ENCODE measurements around the gene AQP5.
A peak's percentile ranks its signal among the peaks of the same experiment; 100 is the strongest.

Gene AQP5

GRCh38 chr12:49936925-49937324, 24.7 kb upstream of the AQP5 start:
- no peaks in the 10 kb centered on the region for H3K27me3 ChIP-seq (ENCODE audit: control insufficient read depth, insufficient read depth, low read length)

GRCh38 chr12:49937639-49938300, 23.9 kb upstream of the AQP5 start:
- Histone ChIP-seq H3K9me3 (ENCODE audit: control insufficient read depth, low read length) (no peaks in the 10 kb centered on the region), H3K27me3 (ENCODE audit: control insufficient read depth, insufficient read depth, low read length) (no peaks in the 10 kb centered on the region), H3K36me3 (ENCODE audit: control insufficient read depth, insufficient read depth, low read length) (no peaks in the 10 kb centered on the region), H3K4me1 (ENCODE audit: control insufficient read depth, insufficient read depth, low read length) (peaks cover 7% of the 10 kb centered on the region), H3K4me3 (ENCODE audit: low read length) (no peak overlapping the region), H3K9ac (ENCODE audit: low read length) (no peak overlapping the region)

More at GRCh38 chr12:49936925-49937324, 24.7 kb upstream of the AQP5 start:
- H3K36me3 ChIP-seq (ENCODE audit: control insufficient read depth, insufficient read depth, low read length), result no peaks in the 10 kb centered on the region
- H3K9ac ChIP-seq (ENCODE audit: low read length), result no peak overlapping the region
- H3K4me3 ChIP-seq (ENCODE audit: low read length), result no peak overlapping the region
- peaks cover 7% of the 10 kb centered on the region for H3K4me1 ChIP-seq (ENCODE audit: control insufficient read depth, insufficient read depth, low read length)
- no peaks in the 10 kb centered on the region for H3K9me3 ChIP-seq (ENCODE audit: control insufficient read depth, low read length)

- Histone ChIP-seq H3K4me1 (ENCODE audit: control insufficient read depth, insufficient read depth, low read length) (peaks cover 15% of the 10 kb centered on the region), H3K9ac (ENCODE audit: low read length) (peak overlapping the region; percentile 7), H3K27me3 (ENCODE audit: control insufficient read depth, insufficient read depth, low read length) (no peaks in the 10 kb centered on the region), H3K36me3 (ENCODE audit: control insufficient read depth, insufficient read depth, low read length) (no peaks in the 10 kb centered on the region), H3K9me3 (ENCODE audit: control insufficient read depth, low read length) (no peaks in the 10 kb centered on the region), H3K4me3 (ENCODE audit: low read length) (no peak overlapping the region)
Observed at GRCh38 chr12:49939307-49939706, 22.4 kb upstream of the AQP5 start.

GRCh38 chr12:49939707-49940106, 22.0 kb upstream of the AQP5 start:
- H3K9me3 ChIP-seq (ENCODE audit: control insufficient read depth, low read length), result no peaks in the 10 kb centered on the region
- no peak overlapping the region for H3K4me3 ChIP-seq (ENCODE audit: low read length)
- H3K36me3 ChIP-seq (ENCODE audit: control insufficient read depth, insufficient read depth, low read length), result no peaks in the 10 kb centered on the region
- no peaks in the 10 kb centered on the region for H3K27me3 ChIP-seq (ENCODE audit: control insufficient read depth, insufficient read depth, low read length)
- peaks cover 15% of the 10 kb centered on the region for H3K4me1 ChIP-seq (ENCODE audit: control insufficient read depth, insufficient read depth, low read length)
- H3K9ac ChIP-seq (ENCODE audit: low read length), result peak overlapping the region; percentile 7

- H3K9me3 ChIP-seq (ENCODE audit: control insufficient read depth, low read length), result no peaks in the 10 kb centered on the region
- H3K36me3 ChIP-seq (ENCODE audit: control insufficient read depth, insufficient read depth, low read length), result no peaks in the 10 kb centered on the region
- peaks cover 24% of the 10 kb centered on the region for H3K4me1 ChIP-seq (ENCODE audit: control insufficient read depth, insufficient read depth, low read length)
- H3K4me3 ChIP-seq (ENCODE audit: low read length), result no peak overlapping the region
- H3K27me3 ChIP-seq (ENCODE audit: control insufficient read depth, insufficient read depth, low read length), result no peaks in the 10 kb centered on the region
- no peak overlapping the region for H3K9ac ChIP-seq (ENCODE audit: low read length)
Observed at GRCh38 chr12:49941556-49942511, 19.8 kb upstream of the AQP5 start.

- Histone ChIP-seq H3K4me3 (ENCODE audit: low read length) (no peak overlapping the region), H3K36me3 (ENCODE audit: control insufficient read depth, insufficient read depth, low read length) (no peaks in the 10 kb centered on the region), H3K27me3 (ENCODE audit: control insufficient read depth, insufficient read depth, low read length) (no peaks in the 10 kb centered on the region), H3K4me1 (ENCODE audit: control insufficient read depth, insufficient read depth, low read length) (peaks cover 24% of the 10 kb centered on the region), H3K9ac (ENCODE audit: low read length) (no peak overlapping the region), H3K9me3 (ENCODE audit: control insufficient read depth, low read length) (no peaks in the 10 kb centered on the region)
Observed at GRCh38 chr12:49942512-49942893, 19.2 kb upstream of the AQP5 start.

GRCh38 chr12:49942921-49943624, 18.6 kb upstream of the AQP5 start:
- Histone ChIP-seq H3K4me1 (ENCODE audit: control insufficient read depth, insufficient read depth, low read length) (peaks cover 24% of the 10 kb centered on the region), H3K9ac (ENCODE audit: low read length) (no peak overlapping the region), H3K4me3 (ENCODE audit: low read length) (no peak overlapping the region), H3K9me3 (ENCODE audit: control insufficient read depth, low read length) (no peaks in the 10 kb centered on the region), H3K27me3 (ENCODE audit: control insufficient read depth, insufficient read depth, low read length) (no peaks in the 10 kb centered on the region), H3K36me3 (ENCODE audit: control insufficient read depth, insufficient read depth, low read length) (no peaks in the 10 kb centered on the region)

GRCh38 chr12:49943625-49943960, 18.1 kb upstream of the AQP5 start:
- Histone ChIP-seq H3K4me1 (ENCODE audit: control insufficient read depth, insufficient read depth, low read length) (peaks cover 24% of the 10 kb centered on the region), H3K27me3 (ENCODE audit: control insufficient read depth, insufficient read depth, low read length) (no peaks in the 10 kb centered on the region), H3K9ac (ENCODE audit: low read length) (no peak overlapping the region), H3K4me3 (ENCODE audit: low read length) (no peak overlapping the region), H3K36me3 (ENCODE audit: control insufficient read depth, insufficient read depth, low read length) (no peaks in the 10 kb centered on the region), H3K9me3 (ENCODE audit: control insufficient read depth, low read length) (no peaks in the 10 kb centered on the region)

- Histone ChIP-seq H3K27me3 (ENCODE audit: control insufficient read depth, insufficient read depth, low read length) (no peaks in the 10 kb centered on the region), H3K9me3 (ENCODE audit: control insufficient read depth, low read length) (no peaks in the 10 kb centered on the region), H3K4me3 (ENCODE audit: low read length) (no peak overlapping the region), H3K9ac (ENCODE audit: low read length) (no peak overlapping the region), H3K36me3 (ENCODE audit: control insufficient read depth, insufficient read depth, low read length) (no peaks in the 10 kb centered on the region), H3K4me1 (ENCODE audit: control insufficient read depth, insufficient read depth, low read length) (peaks cover 24% of the 10 kb centered on the region)
Observed at GRCh38 chr12:49944046-49944445, 17.6 kb upstream of the AQP5 start.

- Histone ChIP-seq H3K36me3 (ENCODE audit: control insufficient read depth, insufficient read depth, low read length) (no peaks in the 10 kb centered on the region), H3K27me3 (ENCODE audit: control insufficient read depth, insufficient read depth, low read length) (no peaks in the 10 kb centered on the region), H3K9me3 (ENCODE audit: control insufficient read depth, low read length) (no peaks in the 10 kb centered on the region), H3K4me3 (ENCODE audit: low read length) (no peak overlapping the region), H3K4me1 (ENCODE audit: control insufficient read depth, insufficient read depth, low read length) (peaks cover 21% of the 10 kb centered on the region), H3K9ac (ENCODE audit: low read length) (no peak overlapping the region)
Observed at GRCh38 chr12:49944718-49945117, 17.0 kb upstream of the AQP5 start.

GRCh38 chr12:49945394-49946080, 16.1 kb upstream of the AQP5 start:
- H3K9me3 ChIP-seq (ENCODE audit: control insufficient read depth, low read length), result no peaks in the 10 kb centered on the region
- H3K36me3 ChIP-seq (ENCODE audit: control insufficient read depth, insufficient read depth, low read length), result no peaks in the 10 kb centered on the region
- peaks cover 24% of the 10 kb centered on the region for H3K4me1 ChIP-seq (ENCODE audit: control insufficient read depth, insufficient read depth, low read length)
- H3K27me3 ChIP-seq (ENCODE audit: control insufficient read depth, insufficient read depth, low read length), result no peaks in the 10 kb centered on the region
- H3K9ac ChIP-seq (ENCODE audit: low read length), result peak overlapping the region; percentile 57
- H3K4me3 ChIP-seq (ENCODE audit: low read length), result peak overlapping the region; percentile 9

Measured in mucosa of stomach (tissue), 1 donor.